SK-N-SH treated with all-trans-retinoic acid at 6 μM for 48 hours (cell line): ENCODE measurements around the gene THRAP3.

Experiments
- ARNTL ChIP-seq: fragments of 450-650 bp; formaldehyde crosslinking; IDR thresholded peaks from 2 replicates; pipeline ENCODE4 v1.5.0; 2020; ENCODE audit warnings: low read depth, mild to moderate bottlenecking, moderate library complexity, borderline replicate concordance
- GLIS3 ChIP-seq: fragments of 250-450 bp; sonication (Bioruptor Pico); IDR thresholded peaks from 2 replicates; pipeline ENCODE4 v1.5.0; 2020; ENCODE audit warnings: mild to moderate bottlenecking, moderate library complexity
- ISL1 ChIP-seq: fragments of 250-450 bp; sonication (Bioruptor Pico); IDR thresholded peaks from 2 replicates; pipeline ENCODE4 v2.1.2; 2022; ENCODE audit warnings: mild to moderate bottlenecking, moderate library complexity
- PPARA ChIP-seq: fragments of 250-450 bp; sonication (Bioruptor Pico); IDR thresholded peaks from 2 replicates; pipeline ENCODE4 v1.5.0; 2020; ENCODE audit warnings: mild to moderate bottlenecking, borderline replicate concordance
- TCF4 ChIP-seq: fragments of 250-450 bp; sonication (Bioruptor Pico); IDR thresholded peaks from 2 replicates; pipeline ENCODE4 v1.8.0; 2021; ENCODE audit warnings: mild to moderate bottlenecking, moderate library complexity, borderline replicate concordance
- ZC3H10 ChIP-seq: fragments of 250-450 bp; sonication (Bioruptor Pico); IDR thresholded peaks from 2 replicates; pipeline ENCODE4 v1.5.1; 2021; ENCODE audit warnings: mild to moderate bottlenecking, moderate library complexity
- ZFP3 ChIP-seq: fragments of 250-450 bp; sonication (Bioruptor Pico); IDR thresholded peaks from 2 replicates; pipeline ENCODE4 v1.5.0; 2020; ENCODE audit warnings: mild to moderate bottlenecking, moderate library complexity
- ZFP30 ChIP-seq: fragments of 450-650 bp; formaldehyde crosslinking; IDR thresholded peaks from 2 replicates; pipeline ENCODE4 v1.5.0; 2022; ENCODE audit warnings: mild to moderate bottlenecking, moderate library complexity
- ZNF565 ChIP-seq: fragments of 450-650 bp; formaldehyde crosslinking; conservative IDR thresholded peaks from 2 replicates; pipeline ENCODE4 v1.5.0; 2020; ENCODE audit warnings: low read depth, mild to moderate bottlenecking, moderate library complexity
- ZNF70 ChIP-seq: fragments of 450-650 bp; formaldehyde crosslinking; IDR thresholded peaks from 2 replicates; pipeline ENCODE4 v1.5.0; 2020; ENCODE audit warnings: mild to moderate bottlenecking, moderate library complexity
- TF ChIP-seq, protein P1 (sequence below): fragments of 250-450 bp; sonication (Bioruptor Pico); IDR thresholded peaks from 2 replicates; pipeline ENCODE4 v1.5.1; 2021; ENCODE audit warnings: mild to moderate bottlenecking, moderate library complexity
- TF ChIP-seq, protein P2 (sequence below): fragments of 250-450 bp; sonication (Bioruptor Pico); IDR thresholded peaks from 2 replicates; pipeline ENCODE4 v1.5.1; 2020; ENCODE audit warnings: low read depth, mild to moderate bottlenecking, moderate library complexity

DNA sequence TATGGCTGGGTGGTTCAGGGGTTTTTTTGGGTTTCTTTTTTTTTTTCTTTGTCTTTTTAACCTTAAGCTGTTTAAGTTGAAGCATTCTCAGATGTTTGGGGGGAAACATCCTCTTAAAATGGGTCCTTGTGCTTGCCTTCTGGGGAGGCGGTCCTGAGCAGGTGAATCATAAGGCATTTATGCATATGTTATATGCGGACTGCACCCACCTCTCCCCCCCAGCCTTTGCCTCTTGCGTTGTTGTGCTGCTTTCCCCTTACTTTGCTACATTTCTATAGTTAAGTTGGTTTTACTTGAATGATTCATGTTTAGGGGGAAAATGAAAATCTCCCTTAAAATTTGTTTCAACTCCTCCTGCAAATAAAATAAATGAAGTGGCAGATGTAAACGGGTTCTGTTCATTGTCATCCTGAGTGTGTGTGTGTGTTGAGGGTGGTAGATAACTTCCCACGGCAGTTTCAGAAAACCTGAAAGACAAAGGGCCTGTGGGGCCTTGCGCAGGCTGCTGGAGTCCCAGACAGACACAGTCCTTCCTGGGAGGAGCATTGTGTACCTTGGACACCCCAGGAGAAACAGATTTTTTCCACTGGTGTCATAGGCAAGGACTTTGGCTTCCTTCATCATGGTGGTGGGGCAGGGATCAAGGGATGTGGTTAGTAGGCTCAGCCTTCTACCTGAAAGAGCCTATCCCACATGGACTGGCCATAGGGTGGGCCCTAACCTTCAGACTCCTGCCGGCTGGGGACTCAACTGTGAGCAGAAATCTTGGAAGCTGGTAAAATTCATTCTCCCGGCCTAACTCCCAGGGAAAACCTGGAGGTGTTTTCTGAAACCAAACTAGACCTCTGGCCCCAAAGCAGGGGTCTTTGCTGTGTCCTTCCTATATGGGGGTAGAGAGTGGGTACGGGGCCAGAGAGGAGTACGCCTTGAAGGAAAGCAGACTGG, 81.0 kb downstream of the THRAP3 start:
- TF ChIP-seq, protein P1, sequence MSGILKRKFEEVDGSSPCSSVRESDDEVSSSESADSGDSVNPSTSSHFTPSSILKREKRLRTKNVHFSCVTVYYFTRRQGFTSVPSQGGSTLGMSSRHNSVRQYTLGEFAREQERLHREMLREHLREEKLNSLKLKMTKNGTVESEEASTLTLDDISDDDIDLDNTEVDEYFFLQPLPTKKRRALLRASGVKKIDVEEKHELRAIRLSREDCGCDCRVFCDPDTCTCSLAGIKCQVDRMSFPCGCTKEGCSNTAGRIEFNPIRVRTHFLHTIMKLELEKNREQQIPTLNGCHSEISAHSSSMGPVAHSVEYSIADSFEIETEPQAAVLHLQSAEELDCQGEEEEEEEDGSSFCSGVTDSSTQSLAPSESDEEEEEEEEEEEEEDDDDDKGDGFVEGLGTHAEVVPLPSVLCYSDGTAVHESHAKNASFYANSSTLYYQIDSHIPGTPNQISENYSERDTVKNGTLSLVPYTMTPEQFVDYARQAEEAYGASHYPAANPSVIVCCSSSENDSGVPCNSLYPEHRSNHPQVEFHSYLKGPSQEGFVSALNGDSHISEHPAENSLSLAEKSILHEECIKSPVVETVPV (CRISPR knock-in tag), result no peak
- TF ChIP-seq PPARA (CRISPR knock-in tag), result no peak
- TF ChIP-seq TCF4, result no peak
- TF ChIP-seq GLIS3 (CRISPR knock-in tag), result no peak
- no peak for TF ChIP-seq ZC3H10
- no peak for TF ChIP-seq ARNTL (CRISPR knock-in tag)
- TF ChIP-seq, protein P2, sequence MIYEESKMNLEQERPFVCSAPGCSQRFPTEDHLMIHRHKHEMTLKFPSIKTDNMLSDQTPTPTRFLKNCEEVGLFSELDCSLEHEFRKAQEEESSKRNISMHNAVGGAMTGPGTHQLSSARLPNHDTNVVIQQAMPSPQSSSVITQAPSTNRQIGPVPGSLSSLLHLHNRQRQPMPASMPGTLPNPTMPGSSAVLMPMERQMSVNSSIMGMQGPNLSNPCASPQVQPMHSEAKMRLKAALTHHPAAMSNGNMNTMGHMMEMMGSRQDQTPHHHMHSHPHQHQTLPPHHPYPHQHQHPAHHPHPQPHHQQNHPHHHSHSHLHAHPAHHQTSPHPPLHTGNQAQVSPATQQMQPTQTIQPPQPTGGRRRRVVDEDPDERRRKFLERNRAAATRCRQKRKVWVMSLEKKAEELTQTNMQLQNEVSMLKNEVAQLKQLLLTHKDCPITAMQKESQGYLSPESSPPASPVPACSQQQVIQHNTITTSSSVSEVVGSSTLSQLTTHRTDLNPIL, result no peak
- TF ChIP-seq ISL1 (CRISPR knock-in tag), result no peak
- no peak for TF ChIP-seq ZFP30 (CRISPR knock-in tag)
- no peak for TF ChIP-seq ZFP3 (CRISPR knock-in tag)
- no peak for TF ChIP-seq ZNF70 (CRISPR knock-in tag)
- TF ChIP-seq ZNF565 (CRISPR knock-in tag), result no peak
